Activated naive CD8-positive, alpha-beta T cell (primary cell): Measurements from ENCODE around the gene DNAH14.
"Not testable (repeated sequence)": the region's sequence is repeated elsewhere in the genome, so short reads cannot be mapped to it uniquely, and the experiment has no call there.

ENCODE experiments used
- H3K27ac Mint-ChIP-seq: one replicate; pipeline ENCODE4 v1.8.0; 2021; ENCODE audit warnings: mixed read lengths
- H3K27me3 Mint-ChIP-seq: one replicate; pipeline ENCODE4 v1.8.0; 2021; ENCODE audit warnings: mixed read lengths
- H3K36me3 Mint-ChIP-seq: one replicate; pipeline ENCODE4 v1.8.0; 2021; ENCODE audit warnings: mixed read lengths
- H3K4me1 Mint-ChIP-seq: one replicate; pipeline ENCODE4 v1.8.0; 2021; ENCODE audit warnings: low read depth, mixed read lengths
- H3K4me3 Mint-ChIP-seq: one replicate; pipeline ENCODE4 v1.8.0; 2021; ENCODE audit warnings: mild to moderate bottlenecking, mixed read lengths
- H3K9me3 Mint-ChIP-seq: one replicate; pipeline ENCODE4 v1.8.0; 2021; ENCODE audit warnings: low read depth, mixed read lengths

Gene DNAH14

DNA sequence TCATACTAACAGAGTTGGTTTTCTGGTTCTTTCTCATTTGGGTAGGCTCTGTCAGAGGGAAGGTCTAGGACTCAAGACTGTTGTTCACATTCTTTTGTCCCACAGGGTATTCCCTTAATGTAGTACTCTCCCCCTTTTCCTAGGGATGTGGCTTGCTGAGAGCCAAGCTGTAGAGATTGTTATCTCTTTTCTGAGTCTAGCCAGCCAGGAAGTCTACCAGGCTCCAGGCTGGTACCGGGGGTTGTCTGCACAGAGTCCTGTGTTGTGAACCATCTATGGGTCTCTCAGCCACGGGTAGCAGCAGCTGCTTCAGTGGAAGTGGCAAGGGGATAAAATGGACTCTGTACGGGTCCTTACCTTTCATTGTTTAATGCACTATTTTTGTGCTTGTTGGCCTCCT lies 272.0 kb downstream of the DNAH14 start:
- Mint-ChIP-seq H3K9me3 (peaks cover 7% of the 10 kb centered on the region), H3K4me1 (no peaks in the 10 kb centered on the region)

DNA sequence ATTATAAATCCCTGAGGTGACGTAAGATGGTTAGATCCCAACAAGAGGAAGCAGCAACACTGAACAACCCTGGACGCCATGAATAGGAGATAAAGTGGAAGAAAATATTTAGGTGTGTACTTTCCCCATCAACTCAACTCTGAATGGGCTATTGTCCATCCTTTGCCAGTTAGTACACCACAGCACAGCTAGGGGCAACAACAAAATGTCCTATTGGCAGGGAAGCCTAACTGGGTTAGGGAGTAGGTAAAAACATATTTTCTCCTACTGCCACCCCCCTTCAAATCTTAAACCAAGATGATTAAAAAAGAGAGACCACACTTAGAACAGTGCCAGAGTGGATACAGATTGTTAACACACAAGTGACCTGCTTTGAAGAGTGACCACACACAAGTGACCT lies 278.3 kb downstream of the DNAH14 start:
- H3K9me3 Mint-ChIP-seq: peaks cover 14% of the 10 kb centered on the region

More for the DNA sequence above, 272.0 kb downstream of the DNAH14 start:
- Mint-ChIP-seq H3K27ac (no peak overlapping the region), H3K36me3 (no peaks in the 10 kb centered on the region), H3K27me3 (peaks cover 2% of the 10 kb centered on the region), H3K4me3 (no peak overlapping the region)

DNA sequence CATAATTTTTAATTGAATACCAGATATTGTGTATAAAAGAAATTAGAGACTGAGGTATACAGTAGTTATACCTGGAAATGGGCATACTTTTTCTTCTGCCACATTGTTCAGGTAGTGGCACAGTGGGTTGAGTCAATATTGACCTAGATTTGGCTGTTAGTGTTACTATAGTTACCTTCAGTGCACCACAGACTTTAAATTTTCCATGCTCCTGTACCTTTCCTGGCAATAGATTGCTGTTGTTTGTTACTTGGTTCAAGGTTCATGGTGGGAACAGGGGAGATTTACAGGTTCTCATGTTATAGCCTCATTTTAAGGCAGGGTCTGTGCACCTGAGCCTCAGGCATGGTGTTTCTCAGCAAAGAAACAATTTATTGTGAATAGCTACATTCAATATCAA lies 279.7 kb downstream of the DNAH14 start:
- no peak overlapping the region for H3K27ac Mint-ChIP-seq
- peaks cover 7% of the 10 kb centered on the region for H3K36me3 Mint-ChIP-seq
- H3K4me1 Mint-ChIP-seq: no peaks in the 10 kb centered on the region
- H3K9me3 Mint-ChIP-seq: peaks cover 14% of the 10 kb centered on the region
- H3K27me3 Mint-ChIP-seq: peaks cover 12% of the 10 kb centered on the region
- no peak overlapping the region for H3K4me3 Mint-ChIP-seq

More for the DNA sequence above, 278.3 kb downstream of the DNAH14 start:
- H3K36me3 Mint-ChIP-seq: peaks cover 7% of the 10 kb centered on the region
- no peaks in the 10 kb centered on the region for H3K4me1 Mint-ChIP-seq
- no peak overlapping the region for H3K27ac Mint-ChIP-seq
- H3K27me3 Mint-ChIP-seq: peaks cover 12% of the 10 kb centered on the region
- H3K4me3 Mint-ChIP-seq: no peak overlapping the region

DNA sequence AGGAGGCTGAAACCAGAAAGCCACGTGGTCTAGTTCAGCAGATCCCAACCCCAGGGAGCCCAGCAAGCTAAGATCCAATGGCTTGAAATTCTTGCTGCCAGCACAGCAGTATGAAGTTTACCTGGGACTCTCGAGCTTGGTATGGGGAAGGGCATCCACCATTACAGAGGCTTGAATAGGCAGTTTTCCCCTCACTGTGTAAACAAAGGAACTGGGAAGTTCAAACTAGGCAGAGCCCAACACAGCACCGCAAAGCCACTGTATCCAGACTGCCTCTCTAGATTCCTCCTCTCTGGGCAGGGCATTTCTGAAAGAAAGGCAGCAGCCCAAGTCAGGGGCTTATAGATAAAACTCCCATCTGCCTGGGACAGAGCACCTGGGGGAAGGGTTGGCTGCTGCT lies 280.7 kb downstream of the DNAH14 start:
- H3K9me3 Mint-ChIP-seq: peaks cover 14% of the 10 kb centered on the region
- H3K27me3 Mint-ChIP-seq: peaks cover 12% of the 10 kb centered on the region
- H3K4me3 Mint-ChIP-seq, H3K27ac Mint-ChIP-seq, H3K36me3 Mint-ChIP-seq, H3K4me1 Mint-ChIP-seq: not testable (repeated sequence)

GRCh38 chr1:225211694-225212442 lies 282.4 kb downstream of the DNAH14 start:
- H3K36me3 Mint-ChIP-seq, H3K4me1 Mint-ChIP-seq, H3K4me3 Mint-ChIP-seq, H3K27ac Mint-ChIP-seq: not testable (repeated sequence)
- Mint-ChIP-seq H3K9me3 (peaks cover 14% of the 10 kb centered on the region), H3K27me3 (peaks cover 17% of the 10 kb centered on the region)

DNA sequence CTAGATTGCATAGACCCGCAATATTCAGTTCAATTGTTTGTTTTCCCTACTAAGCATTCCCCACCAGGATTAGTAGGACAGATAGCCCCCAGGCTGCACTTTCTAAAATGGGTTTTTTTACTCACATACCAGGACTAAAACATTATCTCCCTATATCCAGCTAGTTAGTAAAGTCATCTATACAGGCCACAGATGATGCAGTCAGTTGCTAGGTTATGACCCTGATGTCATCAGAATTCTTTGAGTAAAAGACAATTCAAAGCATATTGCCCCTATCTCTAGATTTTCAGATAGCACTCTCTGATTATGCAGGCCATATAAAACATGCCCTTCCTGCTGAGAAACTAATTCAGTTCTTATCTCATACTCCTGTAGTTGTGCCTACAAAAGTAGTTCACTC lies 294.8 kb downstream of the DNAH14 start:
- Mint-ChIP-seq H3K27me3 (no peaks in the 10 kb centered on the region), H3K27ac (no peak overlapping the region), H3K9me3 (peaks cover 7% of the 10 kb centered on the region), H3K4me3 (no peak overlapping the region), H3K4me1 (no peaks in the 10 kb centered on the region), H3K36me3 (no peaks in the 10 kb centered on the region)

GRCh38 chr1:225225681-225226080 lies 296.2 kb downstream of the DNAH14 start:
- H3K9me3 Mint-ChIP-seq: peaks cover 7% of the 10 kb centered on the region
- no peak overlapping the region for H3K27ac Mint-ChIP-seq
- no peaks in the 10 kb centered on the region for H3K4me1 Mint-ChIP-seq
- no peak overlapping the region for H3K4me3 Mint-ChIP-seq
- H3K36me3 Mint-ChIP-seq: no peaks in the 10 kb centered on the region
- H3K27me3 Mint-ChIP-seq: no peaks in the 10 kb centered on the region

GRCh38 chr1:225228871-225229303 lies 299.4 kb downstream of the DNAH14 start:
- Mint-ChIP-seq H3K27ac (no peak overlapping the region), H3K27me3 (no peaks in the 10 kb centered on the region), H3K9me3 (peaks cover 7% of the 10 kb centered on the region), H3K36me3 (no peaks in the 10 kb centered on the region), H3K4me3 (no peak overlapping the region), H3K4me1 (no peaks in the 10 kb centered on the region)

GRCh38 chr1:225229429-225229828 lies 300.0 kb downstream of the DNAH14 start:
- H3K36me3 Mint-ChIP-seq, H3K27me3 Mint-ChIP-seq, H3K27ac Mint-ChIP-seq, H3K4me1 Mint-ChIP-seq, H3K4me3 Mint-ChIP-seq, H3K9me3 Mint-ChIP-seq: not testable (repeated sequence)

GRCh38 chr1:225230483-225230882 lies 301.0 kb downstream of the DNAH14 start:
- Mint-ChIP-seq H3K27ac (no peak overlapping the region), H3K27me3 (no peaks in the 10 kb centered on the region), H3K4me1 (no peaks in the 10 kb centered on the region), H3K36me3 (no peaks in the 10 kb centered on the region), H3K9me3 (peaks cover 7% of the 10 kb centered on the region), H3K4me3 (no peak overlapping the region)

GRCh38 chr1:225232930-225233329 lies 303.5 kb downstream of the DNAH14 start:
- H3K27me3 Mint-ChIP-seq: peaks cover 13% of the 10 kb centered on the region
- H3K4me1 Mint-ChIP-seq, H3K4me3 Mint-ChIP-seq, H3K36me3 Mint-ChIP-seq, H3K27ac Mint-ChIP-seq: not testable (repeated sequence)
- H3K9me3 Mint-ChIP-seq: peaks cover 17% of the 10 kb centered on the region

DNA sequence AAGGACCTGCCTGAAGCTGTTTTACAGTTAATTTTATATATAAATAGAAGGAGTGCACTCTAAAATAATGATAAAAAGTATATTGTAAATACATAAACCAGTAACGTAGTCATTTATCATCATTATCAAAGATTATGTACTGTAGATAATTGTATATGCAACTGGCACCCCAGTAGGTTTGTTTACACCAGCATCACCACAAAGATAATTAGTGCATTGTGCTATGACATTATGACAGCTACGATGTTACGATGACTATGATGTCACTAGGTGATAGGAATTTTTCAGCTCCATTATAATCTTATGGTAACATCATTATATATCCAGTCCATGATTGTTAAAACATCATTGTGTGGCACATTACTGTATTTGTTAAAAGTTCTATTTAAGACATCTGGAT lies 313.1 kb downstream of the DNAH14 start:
- H3K27ac Mint-ChIP-seq: no peak overlapping the region
- no peak overlapping the region for H3K4me3 Mint-ChIP-seq
- H3K36me3 Mint-ChIP-seq: peaks cover 8% of the 10 kb centered on the region
- no peaks in the 10 kb centered on the region for H3K4me1 Mint-ChIP-seq
- peaks cover 4% of the 10 kb centered on the region for H3K9me3 Mint-ChIP-seq
- H3K27me3 Mint-ChIP-seq: peaks cover 23% of the 10 kb centered on the region

DNA sequence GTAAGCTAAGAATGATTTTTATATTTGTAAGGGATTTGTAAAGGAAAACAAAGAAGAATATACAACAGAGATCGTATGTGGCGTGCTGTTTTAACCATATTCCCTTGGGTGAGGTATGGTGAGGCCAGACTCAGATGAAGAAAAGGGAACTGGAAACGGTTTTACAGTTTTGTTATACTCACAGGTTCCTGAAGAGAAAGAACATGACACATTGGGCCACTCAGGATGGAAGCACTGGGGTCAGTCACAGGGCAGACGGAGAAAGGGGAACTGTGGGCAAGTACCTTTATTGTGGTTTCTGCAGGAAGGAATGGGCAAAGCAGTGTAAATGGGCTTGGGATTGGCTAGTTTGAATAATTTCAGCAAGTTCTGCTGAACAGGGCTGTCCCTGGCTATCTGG lies 321.0 kb downstream of the DNAH14 start:
- Mint-ChIP-seq H3K9me3 (no peaks in the 10 kb centered on the region), H3K4me3 (no peak overlapping the region), H3K27ac (no peak overlapping the region), H3K27me3 (peaks cover 13% of the 10 kb centered on the region), H3K4me1 (no peaks in the 10 kb centered on the region), H3K36me3 (no peaks in the 10 kb centered on the region)

GRCh38 chr1:225253173-225253572 lies 323.7 kb downstream of the DNAH14 start:
- Mint-ChIP-seq H3K4me1 (no peaks in the 10 kb centered on the region), H3K9me3 (no peaks in the 10 kb centered on the region), H3K4me3 (no peak overlapping the region), H3K27me3 (peaks cover 11% of the 10 kb centered on the region), H3K27ac (no peak overlapping the region), H3K36me3 (no peaks in the 10 kb centered on the region)

- peaks cover 11% of the 10 kb centered on the region for H3K27me3 Mint-ChIP-seq
Measured at GRCh38 chr1:225253784-225254183, 324.3 kb downstream of the DNAH14 start.

DNA sequence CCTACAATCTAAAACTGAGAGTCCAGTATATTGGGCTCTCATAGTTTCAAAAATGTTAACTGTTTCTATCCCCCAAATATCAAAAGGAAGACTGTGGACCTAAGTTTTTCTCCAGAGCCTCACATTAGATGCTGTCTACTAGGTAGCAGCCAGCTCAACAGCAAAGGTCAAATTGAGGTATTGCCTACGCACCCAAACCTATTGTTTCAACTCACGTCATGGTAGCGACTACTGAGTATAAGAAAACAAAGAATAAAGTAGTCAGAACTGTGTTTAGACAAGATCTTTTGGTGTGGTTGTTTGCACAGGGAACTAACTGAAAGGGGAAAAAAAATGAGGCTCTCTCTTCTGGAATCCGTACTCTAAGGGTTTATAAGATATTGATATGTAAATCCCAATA lies 325.2 kb downstream of the DNAH14 start:
- Mint-ChIP-seq H3K36me3 (no peaks in the 10 kb centered on the region), H3K4me1 (no peaks in the 10 kb centered on the region), H3K27ac (no peak overlapping the region), H3K4me3 (no peak overlapping the region), H3K9me3 (no peaks in the 10 kb centered on the region), H3K27me3 (peaks cover 11% of the 10 kb centered on the region)

More at GRCh38 chr1:225253784-225254183, 324.3 kb downstream of the DNAH14 start:
- Mint-ChIP-seq H3K36me3 (no peaks in the 10 kb centered on the region), H3K4me1 (no peaks in the 10 kb centered on the region), H3K27ac (no peak overlapping the region), H3K4me3 (no peak overlapping the region), H3K9me3 (no peaks in the 10 kb centered on the region)
